H7 (cell line): ENCODE measurements around the gene ZNF593OS. TPM values are rescaled to one million over a fixed set of nuclear protein-coding genes. Genes with fewer than 3 reads are reported as not detected.
A peak's percentile ranks its signal among the peaks of the same experiment; 100 is the strongest.

Experiments used
- DNase-seq: peaks from one replicate; pipeline ENCODE4 v3.0.0; 2012
- H3K27me3 ChIP-seq: 2 replicates; pipeline ENCODE4 v1.6.0; 2011; ENCODE audit warnings: mild to moderate bottlenecking, low read length; ENCODE audit not compliant: control insufficient read depth, insufficient read depth
- H3K36me3 ChIP-seq: replicated peaks from 2 replicates; pipeline ENCODE4 v1.5.1; 2011; ENCODE audit warnings: low read length; ENCODE audit not compliant: control insufficient read depth, insufficient read depth
- H3K4me3 ChIP-seq: 2 replicates; pipeline ENCODE4 v1.5.1; 2011; ENCODE audit warnings: low read depth, mild to moderate bottlenecking, control low read depth, low read length, moderate library complexity; ENCODE audit not compliant: insufficient read depth
- total RNA-seq: library from RNA; depleted of rRNA; stranded (reverse); fragments of >200 nt; shearing (Covaris generic); gene quantifications from 2 replicates; pipeline ENCODE4 v1.2.3, GENCODE V29; 2014

ZNF593OS gene
- total RNA-seq, 1 experiment from 2014 or later = not detected

- Histone ChIP-seq H3K27me3 (peaks cover 11% of the 10 kb centered on the region), H3K4me3 (peak within 1 kb of the TSS; percentile 97), H3K36me3 (peaks cover 4% of the 10 kb centered on the region)
- peak; percentile 99 for DNase-seq
Observed at GRCh38 chr1:26169669-26170471, 1.8 kb downstream of the ZNF593OS start, which contains the start of gene ZNF593. ZNF593 (plus strand) TSS chr1:26169908; CDS start chr1:26169984, 76 bp downstream.

DNA sequence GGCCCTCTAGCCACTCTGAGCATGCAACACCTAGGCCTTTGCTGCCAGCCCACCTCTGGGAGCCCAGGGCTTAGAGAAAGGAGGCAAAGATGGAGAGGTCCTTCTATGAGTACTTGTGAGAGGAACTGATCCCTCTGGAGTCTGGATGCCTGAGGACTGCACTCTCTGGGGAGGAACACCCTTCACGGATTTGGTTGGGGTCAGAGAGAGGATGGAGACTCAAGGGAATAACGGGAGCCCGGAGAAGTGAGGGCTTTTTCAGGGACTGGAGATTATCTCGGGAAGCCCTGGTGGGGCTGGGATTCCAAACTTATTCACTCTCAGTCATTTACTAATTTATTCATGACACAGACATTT is 2.5 kb downstream of the ZNF593OS start:
- H3K36me3 ChIP-seq = peaks cover 4% of the 10 kb centered on the region
- DNase-seq = no peak
- no peak overlapping the region for H3K4me3 ChIP-seq

GRCh38 chr1:26168410-26169197 is 3.0 kb downstream of the ZNF593OS start, which contains the start of gene C1orf232:
C1orf232 (minus strand) TSS chr1:26168963; CDS start chr1:26168499, 464 bp downstream.
- Histone ChIP-seq H3K27me3 (peaks cover 16% of the 10 kb centered on the region), H3K4me3 (peak within 1 kb of the TSS; percentile 97), H3K36me3 (peaks cover 4% of the 10 kb centered on the region)
- peak; percentile 43 for DNase-seq

More for the DNA sequence above, 2.5 kb downstream of the ZNF593OS start:
- H3K27me3 ChIP-seq = peaks cover 11% of the 10 kb centered on the region

DNA sequence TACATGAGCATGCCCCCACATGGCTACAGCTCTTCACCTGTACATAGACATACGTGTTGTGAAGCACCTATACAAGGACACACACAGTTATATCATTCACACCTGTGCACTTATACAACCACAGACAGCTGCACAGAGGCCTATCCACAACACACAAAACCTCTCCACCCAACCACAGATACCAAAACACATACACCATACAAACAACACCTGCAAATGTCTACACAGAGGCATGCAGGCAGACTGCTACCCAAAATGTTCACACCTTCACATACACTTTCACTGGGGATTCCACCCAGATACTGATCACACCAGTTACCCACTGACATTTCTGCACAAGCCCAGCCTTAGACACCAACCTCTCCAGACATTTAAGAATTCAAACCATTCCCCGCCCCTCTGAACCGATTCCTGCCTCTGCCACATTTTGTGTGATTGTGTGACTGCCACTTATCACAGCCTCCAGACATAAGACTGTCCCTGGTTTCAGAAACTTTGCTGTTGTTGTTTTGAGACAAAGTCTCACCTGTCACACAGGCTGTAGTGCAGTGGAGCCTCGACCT is 4.8 kb downstream of the ZNF593OS start:
- peaks cover 32% of the 10 kb centered on the region for H3K27me3 ChIP-seq
- no peak overlapping the region for H3K4me3 ChIP-seq
- H3K36me3 ChIP-seq = peaks cover 4% of the 10 kb centered on the region
- DNase-seq = no peak

GRCh38 chr1:26164861-26165842 is 6.5 kb downstream of the ZNF593OS start:
- peak; percentile 59 for DNase-seq
- H3K36me3 ChIP-seq = no peaks in the 10 kb centered on the region
- H3K27me3 ChIP-seq = peaks cover 49% of the 10 kb centered on the region
- peak overlapping the region; percentile 35 for H3K4me3 ChIP-seq

GRCh38 chr1:26164036-26164860 is 7.4 kb downstream of the ZNF593OS start:
- H3K36me3 ChIP-seq = no peaks in the 10 kb centered on the region
- H3K4me3 ChIP-seq = peak overlapping the region; percentile 35
- peak; percentile 93 for DNase-seq
- peaks cover 54% of the 10 kb centered on the region for H3K27me3 ChIP-seq

GRCh38 chr1:26163684-26164035 is 8.0 kb downstream of the ZNF593OS start:
- DNase-seq = no peak
- Histone ChIP-seq H3K4me3 (peak overlapping the region; percentile 35), H3K27me3 (peaks cover 55% of the 10 kb centered on the region), H3K36me3 (no peaks in the 10 kb centered on the region)

DNA sequence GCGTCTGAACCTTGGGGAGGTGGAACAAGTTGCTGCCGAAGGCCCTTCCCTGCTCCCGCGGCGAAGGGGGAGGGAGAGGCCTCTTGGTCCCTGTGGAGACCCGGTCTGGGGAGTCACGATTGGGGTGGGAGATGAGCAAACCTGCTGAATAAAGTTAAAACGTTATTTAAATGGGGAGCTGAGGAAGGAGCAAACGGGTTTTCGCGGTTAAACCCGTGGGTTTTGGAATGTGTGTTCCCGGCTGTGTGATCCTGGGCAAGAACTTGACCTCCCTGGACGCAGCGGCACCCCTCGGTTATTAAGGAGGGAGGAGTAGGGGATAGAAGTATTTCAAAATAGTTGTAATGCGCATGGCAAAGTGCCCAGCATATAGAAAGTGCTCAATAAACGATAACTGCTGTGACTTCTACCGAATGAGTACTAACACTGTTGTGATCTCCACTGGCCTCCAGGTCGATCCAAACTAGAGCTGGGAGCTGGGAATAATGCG is 9.4 kb downstream of the ZNF593OS start:
- H3K4me3 ChIP-seq = peak overlapping the region; percentile 48
- peak; percentile 58 for DNase-seq
- no peaks in the 10 kb centered on the region for H3K36me3 ChIP-seq
- peaks cover 55% of the 10 kb centered on the region for H3K27me3 ChIP-seq

DNA sequence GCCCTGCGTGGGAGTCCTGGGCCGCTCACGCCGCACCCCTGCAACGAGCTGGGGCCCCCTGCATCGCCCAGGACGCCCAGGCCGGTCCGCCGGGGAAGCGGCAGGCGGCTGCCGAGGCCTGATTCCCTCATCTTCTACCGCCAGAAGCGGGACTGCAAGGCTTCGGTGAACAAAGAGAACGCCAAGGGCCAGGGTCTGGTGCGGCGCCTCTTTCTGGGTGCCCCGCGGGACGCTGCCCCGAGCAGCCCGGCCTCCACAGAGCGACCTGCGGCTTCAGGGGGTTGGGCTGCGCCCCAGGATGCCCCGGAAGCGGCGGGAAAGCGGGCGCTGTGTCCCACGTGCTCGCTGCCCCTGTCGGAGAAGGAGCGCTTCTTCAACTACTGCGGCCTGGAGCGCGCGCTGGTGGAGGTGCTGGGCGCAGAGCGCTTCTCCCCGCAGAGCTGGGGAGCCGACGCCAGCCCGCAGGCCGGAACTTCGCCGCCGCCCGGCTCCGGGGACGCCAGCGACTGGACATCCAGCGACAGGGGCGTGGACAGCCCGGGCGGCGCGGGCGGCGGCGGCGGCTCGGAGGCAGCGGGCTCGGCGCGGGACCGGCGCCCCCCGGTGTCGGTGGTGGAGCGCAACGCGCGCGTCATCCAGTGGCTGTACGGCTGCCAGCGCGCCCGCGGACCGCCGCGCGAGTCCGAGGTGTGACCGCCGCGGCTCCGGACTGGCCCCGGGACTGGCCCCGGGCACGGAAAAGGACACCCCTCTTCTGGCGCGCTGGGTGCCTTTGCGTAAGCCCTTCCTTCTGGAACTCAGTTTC is 10.0 kb downstream of the ZNF593OS start:
- DNase-seq = peak; percentile 87
- Histone ChIP-seq H3K27me3 (peaks cover 56% of the 10 kb centered on the region), H3K4me3 (peak overlapping the region; percentile 48), H3K36me3 (no peaks in the 10 kb centered on the region)

DNA sequence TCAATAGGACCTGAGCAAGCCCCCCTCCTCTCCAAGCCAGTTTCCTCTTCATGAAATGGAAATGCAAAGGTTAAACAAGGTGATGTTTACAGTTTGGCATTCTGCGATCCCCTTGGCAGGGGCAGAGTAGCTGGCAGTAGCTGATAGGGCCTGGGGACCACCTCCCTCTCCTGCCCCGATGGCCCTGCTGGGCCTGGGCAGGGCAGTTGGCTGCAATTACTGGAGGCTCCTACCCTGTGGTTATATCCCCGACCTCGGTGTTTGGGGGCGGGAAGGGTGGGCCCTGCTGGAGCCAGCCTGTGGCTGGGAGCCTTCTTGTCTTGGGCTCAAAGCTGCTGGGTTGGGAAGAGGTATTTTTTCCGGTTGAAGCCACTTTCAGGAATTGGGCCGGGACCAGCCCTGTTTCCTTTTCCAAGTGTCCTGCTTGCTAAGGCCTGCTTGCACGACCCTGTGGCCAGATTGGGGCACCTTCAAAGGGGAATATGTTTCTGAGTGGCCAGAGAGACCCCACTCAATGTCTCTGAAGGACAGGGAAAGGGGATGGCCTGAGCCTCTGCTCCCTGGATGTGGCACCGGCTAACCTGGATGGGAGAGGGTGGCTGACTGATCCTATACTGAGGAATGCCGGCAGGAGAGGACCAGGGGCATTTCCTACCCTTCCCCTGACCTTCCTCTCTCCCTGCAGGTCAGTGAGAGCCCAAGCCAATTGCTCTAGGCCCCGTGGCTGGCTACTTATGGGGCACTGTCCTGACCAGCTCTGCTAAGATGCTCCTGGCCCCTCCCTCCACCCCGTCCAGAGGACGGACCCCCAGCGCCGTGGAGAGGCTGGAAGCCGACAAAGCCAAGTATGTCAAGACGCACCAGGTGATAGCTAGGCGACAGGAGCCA is 10.9 kb downstream of the ZNF593OS start:
- DNase-seq = peak; percentile 76
- H3K27me3 ChIP-seq = peaks cover 64% of the 10 kb centered on the region
- peak overlapping the region; percentile 48 for H3K4me3 ChIP-seq
- no peaks in the 10 kb centered on the region for H3K36me3 ChIP-seq

GRCh38 chr1:26159743-26160039 is 11.9 kb downstream of the ZNF593OS start:
- peaks cover 68% of the 10 kb centered on the region for H3K27me3 ChIP-seq
- DNase-seq = no peak
- no peak overlapping the region for H3K4me3 ChIP-seq
- no peaks in the 10 kb centered on the region for H3K36me3 ChIP-seq
